ENCODE measurements around the gene TMEM9B. TPM values are rescaled to one million over a fixed set of nuclear protein-coding genes. Genes with fewer than 3 reads are reported as not detected.

TMEM9B gene
- total and polyA plus RNA-seq, 2 experiments from 2014 or later = 10.4 to 12.9 TPM

DNA sequence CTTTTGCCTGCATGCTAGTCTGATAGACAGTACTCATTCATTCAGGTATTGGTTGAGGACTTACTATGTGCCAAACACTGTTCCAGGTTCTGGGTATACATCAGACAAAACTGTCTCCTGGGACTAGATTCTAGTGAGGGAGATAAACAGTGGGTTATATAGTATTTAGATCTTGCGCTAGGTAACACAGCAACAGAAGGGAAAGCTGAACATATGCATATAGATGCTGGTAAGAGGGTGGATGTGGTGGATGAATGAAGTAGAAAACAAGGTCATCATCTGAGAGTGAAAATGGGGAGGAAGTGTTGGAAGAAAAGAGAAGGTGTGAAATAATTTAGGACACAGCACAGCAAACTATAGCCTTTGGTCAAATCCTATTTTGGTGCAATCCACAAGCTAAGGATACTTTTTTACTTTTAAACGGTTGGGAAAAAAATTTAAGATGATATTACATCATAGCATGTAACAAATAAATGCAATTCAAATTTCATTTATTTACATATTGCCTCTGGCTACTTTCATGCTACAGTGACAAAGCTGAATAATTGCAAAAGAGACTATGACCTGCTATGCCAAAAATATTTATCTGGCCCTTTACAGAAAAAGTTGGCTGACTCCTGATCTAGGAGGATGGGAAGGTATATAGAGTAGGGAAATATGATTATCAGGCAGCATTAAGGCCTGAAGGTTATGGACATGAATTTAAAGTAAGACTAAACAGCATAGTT lies 7.1 kb upstream of the TMEM9B start:
- H2AFZ ChIP-seq = no peak overlapping the region

DNA sequence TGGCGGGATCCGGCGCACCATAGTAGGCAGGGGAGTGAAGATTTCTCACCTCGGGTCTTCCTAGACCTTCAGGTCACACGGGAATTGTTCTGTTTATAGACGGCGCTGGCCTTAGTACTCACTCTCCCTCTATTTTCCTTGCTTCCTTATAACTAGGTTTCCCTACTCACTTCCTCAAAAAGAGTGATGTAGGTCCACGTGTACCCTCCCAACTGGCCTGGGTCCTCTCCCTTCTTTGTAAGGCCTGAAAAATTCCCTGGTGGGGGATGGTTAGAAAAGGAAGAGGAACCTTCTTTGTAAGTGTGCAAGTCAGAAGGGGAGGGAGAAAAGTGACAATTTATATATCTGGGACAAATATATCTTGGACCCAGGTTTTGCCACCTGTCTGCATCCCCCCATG lies 2.9 kb upstream of the TMEM9B start:
- Mint-ChIP-seq H3K4me1 (peaks cover 17% of the 10 kb centered on the region), H3K9me3 (no peaks in the 10 kb centered on the region), H3K36me3 (ENCODE audit: low read depth) (no peaks in the 10 kb centered on the region; the same call in 2 of the 3 replicates), H3K4me3 (no peak overlapping the region), H3K27me3 (ENCODE audit: insufficient read depth, low read depth, poor library complexity) (no peaks in the 10 kb centered on the region), H3K27ac (no peak overlapping the region)
- Histone ChIP-seq H3F3A (replicated peaks; ENCODE audit: low read depth) (peaks cover 14% of the 10 kb centered on the region), H3K27me3 (ENCODE audit: insufficient read depth) (no peaks in the 10 kb centered on the region), H3K79me2 (replicated peaks; ENCODE audit: insufficient read depth) (peaks cover 13% of the 10 kb centered on the region), H3K4me2 (no peak overlapping the region), H3K4me3 (no peak overlapping the region), H2AFZ (no peak overlapping the region), H3K9me2 (ENCODE audit: insufficient read depth) (no peaks in the 10 kb centered on the region), H3K4me1 (ENCODE audit: insufficient read depth) (peaks cover 6% of the 10 kb centered on the region; the same call in 1 of the 2 replicates), H4K20me1 (replicated peaks; ENCODE audit: insufficient read depth) (no peaks in the 10 kb centered on the region; the same call in 1 of the 2 replicates), H3K36me3 (ENCODE audit: insufficient read depth) (no peaks in the 10 kb centered on the region), H3K27ac (ENCODE audit: low read depth) (no peak overlapping the region)
- TF ChIP-seq, protein P1, sequence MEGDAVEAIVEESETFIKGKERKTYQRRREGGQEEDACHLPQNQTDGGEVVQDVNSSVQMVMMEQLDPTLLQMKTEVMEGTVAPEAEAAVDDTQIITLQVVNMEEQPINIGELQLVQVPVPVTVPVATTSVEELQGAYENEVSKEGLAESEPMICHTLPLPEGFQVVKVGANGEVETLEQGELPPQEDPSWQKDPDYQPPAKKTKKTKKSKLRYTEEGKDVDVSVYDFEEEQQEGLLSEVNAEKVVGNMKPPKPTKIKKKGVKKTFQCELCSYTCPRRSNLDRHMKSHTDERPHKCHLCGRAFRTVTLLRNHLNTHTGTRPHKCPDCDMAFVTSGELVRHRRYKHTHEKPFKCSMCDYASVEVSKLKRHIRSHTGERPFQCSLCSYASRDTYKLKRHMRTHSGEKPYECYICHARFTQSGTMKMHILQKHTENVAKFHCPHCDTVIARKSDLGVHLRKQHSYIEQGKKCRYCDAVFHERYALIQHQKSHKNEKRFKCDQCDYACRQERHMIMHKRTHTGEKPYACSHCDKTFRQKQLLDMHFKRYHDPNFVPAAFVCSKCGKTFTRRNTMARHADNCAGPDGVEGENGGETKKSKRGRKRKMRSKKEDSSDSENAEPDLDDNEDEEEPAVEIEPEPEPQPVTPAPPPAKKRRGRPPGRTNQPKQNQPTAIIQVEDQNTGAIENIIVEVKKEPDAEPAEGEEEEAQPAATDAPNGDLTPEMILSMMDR (conservative IDR thresholded peaks at IDR 0.05; ENCODE audit: low read depth in 2 of 2) = no peak
- TF ChIP-seq CREB1 (CRISPR knock-in tag; IDR thresholded peaks at IDR 0.05; ENCODE audit: low read depth) (no peak), ZNF331 (CRISPR knock-in tag; IDR thresholded peaks at IDR 0.05; ENCODE audit: low read depth) (no peak), STAT1 (IDR thresholded peaks at IDR 0.05; ENCODE audit: unreplicated experiment) (no peak)
- TF ChIP-seq, protein P2, sequence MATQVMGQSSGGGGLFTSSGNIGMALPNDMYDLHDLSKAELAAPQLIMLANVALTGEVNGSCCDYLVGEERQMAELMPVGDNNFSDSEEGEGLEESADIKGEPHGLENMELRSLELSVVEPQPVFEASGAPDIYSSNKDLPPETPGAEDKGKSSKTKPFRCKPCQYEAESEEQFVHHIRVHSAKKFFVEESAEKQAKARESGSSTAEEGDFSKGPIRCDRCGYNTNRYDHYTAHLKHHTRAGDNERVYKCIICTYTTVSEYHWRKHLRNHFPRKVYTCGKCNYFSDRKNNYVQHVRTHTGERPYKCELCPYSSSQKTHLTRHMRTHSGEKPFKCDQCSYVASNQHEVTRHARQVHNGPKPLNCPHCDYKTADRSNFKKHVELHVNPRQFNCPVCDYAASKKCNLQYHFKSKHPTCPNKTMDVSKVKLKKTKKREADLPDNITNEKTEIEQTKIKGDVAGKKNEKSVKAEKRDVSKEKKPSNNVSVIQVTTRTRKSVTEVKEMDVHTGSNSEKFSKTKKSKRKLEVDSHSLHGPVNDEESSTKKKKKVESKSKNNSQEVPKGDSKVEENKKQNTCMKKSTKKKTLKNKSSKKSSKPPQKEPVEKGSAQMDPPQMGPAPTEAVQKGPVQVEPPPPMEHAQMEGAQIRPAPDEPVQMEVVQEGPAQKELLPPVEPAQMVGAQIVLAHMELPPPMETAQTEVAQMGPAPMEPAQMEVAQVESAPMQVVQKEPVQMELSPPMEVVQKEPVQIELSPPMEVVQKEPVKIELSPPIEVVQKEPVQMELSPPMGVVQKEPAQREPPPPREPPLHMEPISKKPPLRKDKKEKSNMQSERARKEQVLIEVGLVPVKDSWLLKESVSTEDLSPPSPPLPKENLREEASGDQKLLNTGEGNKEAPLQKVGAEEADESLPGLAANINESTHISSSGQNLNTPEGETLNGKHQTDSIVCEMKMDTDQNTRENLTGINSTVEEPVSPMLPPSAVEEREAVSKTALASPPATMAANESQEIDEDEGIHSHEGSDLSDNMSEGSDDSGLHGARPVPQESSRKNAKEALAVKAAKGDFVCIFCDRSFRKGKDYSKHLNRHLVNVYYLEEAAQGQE (IDR thresholded peaks at IDR 0.05; ENCODE audit: unreplicated experiment) = no peak
- ATAC-seq = no peak
- no peak for DNase-seq (ENCODE audit: low spot score)

More for the DNA sequence above, 7.1 kb upstream of the TMEM9B start:
- Mint-ChIP-seq H3K27me3 (ENCODE audit: insufficient read depth, low read depth, poor library complexity) (no peaks in the 10 kb centered on the region), H3K36me3 (ENCODE audit: low read depth) (peaks cover 2% of the 10 kb centered on the region; the same call in 2 of the 3 replicates), H3K9me3 (peaks cover 2% of the 10 kb centered on the region; the same call in 1 of the 3 replicates), H3K4me1 (peaks cover 3% of the 10 kb centered on the region; the same call in 2 of the 3 replicates), H3K4me3 (no peak overlapping the region), H3K27ac (no peak overlapping the region)
- no peak for ATAC-seq
- Histone ChIP-seq H4K20me1 (replicated peaks; ENCODE audit: insufficient read depth) (no peaks in the 10 kb centered on the region), H3K4me3 (no peak overlapping the region), H3K27me3 (ENCODE audit: insufficient read depth) (no peaks in the 10 kb centered on the region), H3K4me2 (no peak overlapping the region), H3F3A (replicated peaks; ENCODE audit: low read depth) (no peaks in the 10 kb centered on the region), H3K79me2 (replicated peaks; ENCODE audit: insufficient read depth) (no peaks in the 10 kb centered on the region), H3K27ac (ENCODE audit: low read depth) (no peak overlapping the region), H3K9me2 (ENCODE audit: insufficient read depth) (no peaks in the 10 kb centered on the region), H3K4me1 (ENCODE audit: insufficient read depth) (no peaks in the 10 kb centered on the region), H3K36me3 (ENCODE audit: insufficient read depth) (no peaks in the 10 kb centered on the region)
- DNase-seq (ENCODE audit: low spot score) = no peak
- no peak for TF ChIP-seq ZNF331 (CRISPR knock-in tag; IDR thresholded peaks at IDR 0.05; ENCODE audit: low read depth)
- no peak for TF ChIP-seq POLR2AphosphoS5 (IDR thresholded peaks at IDR 0.05; ENCODE audit: low read depth)
- no peak for TF ChIP-seq EZH2phosphoT487 (IDR thresholded peaks at IDR 0.05; ENCODE audit: unreplicated experiment)
- TF ChIP-seq EZH2 (IDR thresholded peaks at IDR 0.05; ENCODE audit: low read depth, unreplicated experiment) = no peak
- TF ChIP-seq, protein P1 (conservative IDR thresholded peaks at IDR 0.05; ENCODE audit: low read depth in 2 of 2) = no peak
- no peak for TF ChIP-seq CREB1 (CRISPR knock-in tag; IDR thresholded peaks at IDR 0.05; ENCODE audit: low read depth)
- no peak for TF ChIP-seq NANOG (IDR thresholded peaks at IDR 0.05; ENCODE audit: borderline replicate concordance)

Data from GM23338 (cell line).